ENCODE measurements around the gene ST8SIA6.

GRCh38 chr10:17340144-17340829, 114.1 kb downstream of the ST8SIA6 start:
- TF ChIP-seq, protein P1, sequence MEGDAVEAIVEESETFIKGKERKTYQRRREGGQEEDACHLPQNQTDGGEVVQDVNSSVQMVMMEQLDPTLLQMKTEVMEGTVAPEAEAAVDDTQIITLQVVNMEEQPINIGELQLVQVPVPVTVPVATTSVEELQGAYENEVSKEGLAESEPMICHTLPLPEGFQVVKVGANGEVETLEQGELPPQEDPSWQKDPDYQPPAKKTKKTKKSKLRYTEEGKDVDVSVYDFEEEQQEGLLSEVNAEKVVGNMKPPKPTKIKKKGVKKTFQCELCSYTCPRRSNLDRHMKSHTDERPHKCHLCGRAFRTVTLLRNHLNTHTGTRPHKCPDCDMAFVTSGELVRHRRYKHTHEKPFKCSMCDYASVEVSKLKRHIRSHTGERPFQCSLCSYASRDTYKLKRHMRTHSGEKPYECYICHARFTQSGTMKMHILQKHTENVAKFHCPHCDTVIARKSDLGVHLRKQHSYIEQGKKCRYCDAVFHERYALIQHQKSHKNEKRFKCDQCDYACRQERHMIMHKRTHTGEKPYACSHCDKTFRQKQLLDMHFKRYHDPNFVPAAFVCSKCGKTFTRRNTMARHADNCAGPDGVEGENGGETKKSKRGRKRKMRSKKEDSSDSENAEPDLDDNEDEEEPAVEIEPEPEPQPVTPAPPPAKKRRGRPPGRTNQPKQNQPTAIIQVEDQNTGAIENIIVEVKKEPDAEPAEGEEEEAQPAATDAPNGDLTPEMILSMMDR (tag by site-specific recombination; IDR thresholded peaks at IDR 0.05): no peak
- TF ChIP-seq, protein P2, sequence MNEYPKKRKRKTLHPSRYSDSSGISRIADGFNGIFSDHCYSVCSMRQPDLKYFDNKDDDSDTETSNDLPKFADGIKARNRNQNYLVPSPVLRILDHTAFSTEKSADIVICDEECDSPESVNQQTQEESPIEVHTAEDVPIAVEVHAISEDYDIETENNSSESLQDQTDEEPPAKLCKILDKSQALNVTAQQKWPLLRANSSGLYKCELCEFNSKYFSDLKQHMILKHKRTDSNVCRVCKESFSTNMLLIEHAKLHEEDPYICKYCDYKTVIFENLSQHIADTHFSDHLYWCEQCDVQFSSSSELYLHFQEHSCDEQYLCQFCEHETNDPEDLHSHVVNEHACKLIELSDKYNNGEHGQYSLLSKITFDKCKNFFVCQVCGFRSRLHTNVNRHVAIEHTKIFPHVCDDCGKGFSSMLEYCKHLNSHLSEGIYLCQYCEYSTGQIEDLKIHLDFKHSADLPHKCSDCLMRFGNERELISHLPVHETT (tag by site-specific recombination; IDR thresholded peaks at IDR 0.05): no peak
- TF ChIP-seq ZNF555 (tag by site-specific recombination; conservative IDR thresholded peaks at IDR 0.05): no peak
- TF ChIP-seq ZEB2 (tag by site-specific recombination; IDR thresholded peaks at IDR 0.05): no peak
- TF ChIP-seq TCF7L2 (IDR thresholded peaks at IDR 0.05; ENCODE audit: borderline replicate concordance, low read depth, low read length): no peak

Data from HEK293 (cell line).